Right ventricle myocardium inferior (tissue), 1 donor: ENCODE measurements around the gene GNG13. TPM values are rescaled to one million over a fixed set of nuclear protein-coding genes. Genes with fewer than 3 reads are reported as not detected.
"Not testable (repeated sequence)": the region's sequence is repeated elsewhere in the genome, so short reads cannot be mapped to it uniquely, and the experiment has no call there.

Experiments
- ATAC-seq: fragments of 200-7000 bp; cut with Tn5 transposase; one replicate; pipeline ENCODE4 v1.9.1; 2020; ENCODE audit warnings: mild to moderate bottlenecking, moderate library complexity
- DNase-seq: peaks from one replicate; pipeline ENCODE4 v3.0.0; 2021; ENCODE audit errors: missing footprints
- intact Hi-C: fragments of 100-400 bp; cut with DNase I; formaldehyde crosslinking; loops from one replicate; pipeline ENCODE4 v1.11.0; 2022
- long read RNA-seq: library from polyadenylated mRNA; unstranded; transcript quantifications from one replicate; pipeline ENCODE4 v2.0.0, GENCODE V29; 2021
- total RNA-seq: library from RNA; stranded (reverse); fragmentation: NEBNext Ultra II Directional; extraction: Animal tissue kit (Norgen Biotek cat#: 25700); gene quantifications from one replicate; pipeline ENCODE4 v1.2.1, GENCODE V29; 2021
- donor health status: DM: no; HTN: yes; CAD: no; lungs with severe emphysema.

The GNG13 gene
- not detected for total RNA-seq
- long read RNA-seq, result 0 reads

GRCh38 chr16:799948-800833 lies at the start of gene GNG13:
GNG13 (minus strand) TSS chr16:800734; CDS start chr16:799077, 1,657 bp downstream.
- ATAC-seq (no peak), DNase-seq (no peak)
- intact Hi-C loops, result no loop called here

GRCh38 chr16:848510-849253 lies 48.1 kb upstream of the GNG13 start:
- ATAC-seq (no peak), DNase-seq (peak; percentile 46)
- intact Hi-C loops, result no loop called here

GRCh38 chr16:847681-848445 lies 47.3 kb upstream of the GNG13 start:
- DNase-seq (peak; percentile 40), ATAC-seq (no peak)
- intact Hi-C loops, result no loop called here

- ATAC-seq (no peak), DNase-seq (peak; percentile 37)
- intact Hi-C loops, result no loop called here
Observed at GRCh38 chr16:847151-847550, 46.6 kb upstream of the GNG13 start.

- ATAC-seq (no peak), DNase-seq (peak; percentile 57)
- intact Hi-C loops, result no loop called here
Observed at GRCh38 chr16:845351-845745, 44.8 kb upstream of the GNG13 start.

GRCh38 chr16:844638-845350 lies 44.3 kb upstream of the GNG13 start:
- peak; percentile 55 for DNase-seq
- intact Hi-C loops, result no loop called here
- ATAC-seq, result no peak

GRCh38 chr16:843771-844170 lies 43.2 kb upstream of the GNG13 start:
- DNase-seq, result peak; percentile 67
- ATAC-seq, result no peak
- intact Hi-C loops, result no loop called here

- intact Hi-C loops, result no loop called here
- DNase-seq, result peak; percentile 45
- ATAC-seq, result no peak
Observed at GRCh38 chr16:842711-843560, 42.4 kb upstream of the GNG13 start.

- intact Hi-C loops, result no loop called here
- ATAC-seq, result no peak
- DNase-seq, result peak; percentile 37
Observed at GRCh38 chr16:842061-842476, 41.5 kb upstream of the GNG13 start.

- intact Hi-C loops, result no loop called here
- DNase-seq (peak; percentile 37), ATAC-seq (no peak)
Observed at GRCh38 chr16:841455-842060, 41.0 kb upstream of the GNG13 start.

GRCh38 chr16:840561-841454 lies 40.3 kb upstream of the GNG13 start:
- intact Hi-C loops, result no loop called here
- ATAC-seq (no peak), DNase-seq (peak; percentile 62)

GRCh38 chr16:839643-840408 lies 39.3 kb upstream of the GNG13 start:
- DNase-seq (peak; percentile 5), ATAC-seq (no peak)
- intact Hi-C loops, result no loop called here

- ATAC-seq (no peak), DNase-seq (peak; percentile 53)
- intact Hi-C loops, result no loop called here
Observed at GRCh38 chr16:838741-839140, 38.2 kb upstream of the GNG13 start.

GRCh38 chr16:836822-837221 lies 36.3 kb upstream of the GNG13 start:
- intact Hi-C loops, ATAC-seq, DNase-seq: not testable (repeated sequence)

GRCh38 chr16:836221-836620 lies 35.7 kb upstream of the GNG13 start:
- ATAC-seq (no peak), DNase-seq (no peak)
- intact Hi-C loops, result no loop called here

GRCh38 chr16:835373-835772 lies 34.8 kb upstream of the GNG13 start:
- peak; percentile 59 for DNase-seq
- ATAC-seq, result no peak
- intact Hi-C loops, result no loop called here
